Raji (cell line): Measurements from ENCODE around the gene MPPED1.

Source experiments
- POLR2A ChIP-seq: IDR thresholded peaks from 2 replicates; pipeline ENCODE4 v1.6.1; 2011; ENCODE audit warnings: low read depth, low read length, control low read depth; ENCODE audit not compliant: insufficient read depth

Gene MPPED1

DNA sequence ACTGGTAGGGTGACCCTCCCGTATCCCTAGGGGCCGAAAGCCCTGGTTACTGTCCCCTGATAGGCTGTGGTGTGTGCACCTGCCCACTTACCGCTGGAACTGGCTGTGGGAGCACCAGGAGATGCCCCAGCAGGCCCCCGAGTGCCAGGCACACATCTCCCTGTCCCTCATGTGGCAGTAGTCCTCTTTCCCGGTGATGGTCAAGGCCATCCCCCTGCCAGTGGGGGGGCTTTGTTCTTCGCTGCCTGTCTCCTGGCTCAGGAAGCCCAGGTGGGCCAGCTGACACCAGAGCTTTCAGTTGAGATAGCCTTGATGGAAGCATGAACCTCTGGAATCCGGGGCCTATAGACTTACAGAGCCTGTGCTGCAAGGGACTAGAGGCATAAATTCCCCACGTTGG lies 100.5 kb downstream of the MPPED1 start:
- no peak for TF ChIP-seq POLR2A

DNA sequence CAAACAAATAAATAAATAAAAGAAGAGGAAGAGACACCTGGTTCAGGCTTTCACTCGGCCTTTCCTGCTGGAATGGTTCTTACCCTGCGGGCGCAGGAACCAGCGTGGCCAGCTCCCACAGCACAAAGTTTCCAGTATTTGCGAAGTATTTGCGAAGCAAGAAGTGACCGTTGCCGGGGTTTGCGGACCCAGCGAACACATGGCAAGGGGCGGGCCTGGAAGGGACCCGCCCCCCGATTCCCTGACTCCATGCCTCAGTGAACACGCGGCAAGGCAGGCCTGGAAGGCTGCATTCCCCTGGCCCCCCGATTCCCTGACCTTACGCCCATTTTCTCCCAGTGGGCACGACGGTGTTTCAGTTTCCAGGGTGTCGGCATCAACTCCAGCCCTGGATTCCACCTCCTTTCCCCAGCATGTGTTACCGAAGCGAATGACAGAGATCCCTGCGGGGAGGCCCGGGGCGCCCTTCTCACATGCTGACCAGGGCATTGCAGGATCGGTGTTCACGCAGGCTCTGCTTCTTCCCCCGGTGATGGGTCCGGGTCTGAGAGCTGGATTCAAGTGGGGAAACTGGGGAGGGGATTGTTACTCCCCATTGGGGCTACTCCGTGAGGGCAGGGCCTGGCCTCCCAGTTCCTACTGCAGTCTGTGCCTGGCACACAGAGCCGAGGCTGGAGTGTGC lies 102.8 kb downstream of the MPPED1 start:
- TF ChIP-seq POLR2A: no peak

DNA sequence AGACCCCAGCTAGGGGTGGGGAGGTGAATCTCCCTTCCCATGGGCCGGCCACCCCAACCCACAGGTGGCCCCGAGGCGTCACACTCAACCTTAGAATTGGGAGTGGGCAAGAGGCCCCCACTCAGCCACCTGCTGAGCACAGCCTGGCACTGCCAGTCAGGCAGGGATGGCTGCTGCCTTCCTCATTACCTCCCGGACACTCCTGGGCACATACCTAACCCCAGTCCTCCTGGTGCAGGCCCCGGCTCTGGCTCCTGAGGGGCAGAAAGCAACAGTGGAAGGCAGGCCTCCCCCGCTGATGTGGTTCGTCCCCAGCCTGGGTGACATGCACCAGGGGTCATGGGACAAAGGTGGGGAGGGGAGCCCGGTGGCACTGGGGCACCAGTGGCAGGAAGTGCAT lies 103.6 kb downstream of the MPPED1 start:
- TF ChIP-seq POLR2A: no peak

DNA sequence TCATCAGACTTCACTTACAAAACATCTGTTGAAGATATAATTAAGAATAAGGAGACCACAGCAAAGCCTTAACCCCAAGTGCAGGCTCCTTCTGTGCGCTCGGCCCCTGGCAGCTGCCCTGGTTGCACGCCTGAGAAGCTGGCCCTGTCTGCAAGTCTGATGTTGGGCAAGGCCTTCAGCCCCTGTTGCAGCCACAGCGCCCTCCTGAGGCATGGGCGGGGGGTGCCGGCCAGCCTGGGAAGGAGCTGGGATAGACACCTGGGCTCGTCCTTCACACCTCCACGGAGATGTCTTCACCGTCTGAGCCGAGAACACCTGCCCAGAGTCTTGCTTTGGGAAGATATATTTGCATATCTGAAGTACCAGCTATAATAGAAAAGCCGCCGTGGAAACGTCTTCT lies 104.1 kb downstream of the MPPED1 start:
- TF ChIP-seq POLR2A: no peak

DNA sequence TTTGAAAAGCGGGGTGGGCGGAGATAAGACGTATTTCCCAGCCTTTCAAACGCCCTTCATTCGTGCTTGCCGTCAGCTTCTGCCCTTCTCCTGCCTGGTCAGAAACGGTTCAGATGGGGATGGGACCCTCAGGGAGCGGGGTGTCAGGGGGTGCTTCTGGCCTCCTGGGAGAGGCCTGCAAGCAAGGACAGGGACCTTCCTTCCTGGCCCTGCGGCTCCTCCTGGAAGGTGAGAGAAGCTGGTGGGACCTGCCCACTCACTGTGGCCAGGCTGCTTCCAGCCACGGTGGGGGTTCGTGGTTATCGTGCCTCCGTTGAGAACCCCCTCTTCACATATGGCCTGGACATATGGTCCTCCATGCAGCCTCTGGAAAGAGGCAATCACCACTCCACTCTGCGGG lies 104.6 kb downstream of the MPPED1 start:
- no peak for TF ChIP-seq POLR2A

DNA sequence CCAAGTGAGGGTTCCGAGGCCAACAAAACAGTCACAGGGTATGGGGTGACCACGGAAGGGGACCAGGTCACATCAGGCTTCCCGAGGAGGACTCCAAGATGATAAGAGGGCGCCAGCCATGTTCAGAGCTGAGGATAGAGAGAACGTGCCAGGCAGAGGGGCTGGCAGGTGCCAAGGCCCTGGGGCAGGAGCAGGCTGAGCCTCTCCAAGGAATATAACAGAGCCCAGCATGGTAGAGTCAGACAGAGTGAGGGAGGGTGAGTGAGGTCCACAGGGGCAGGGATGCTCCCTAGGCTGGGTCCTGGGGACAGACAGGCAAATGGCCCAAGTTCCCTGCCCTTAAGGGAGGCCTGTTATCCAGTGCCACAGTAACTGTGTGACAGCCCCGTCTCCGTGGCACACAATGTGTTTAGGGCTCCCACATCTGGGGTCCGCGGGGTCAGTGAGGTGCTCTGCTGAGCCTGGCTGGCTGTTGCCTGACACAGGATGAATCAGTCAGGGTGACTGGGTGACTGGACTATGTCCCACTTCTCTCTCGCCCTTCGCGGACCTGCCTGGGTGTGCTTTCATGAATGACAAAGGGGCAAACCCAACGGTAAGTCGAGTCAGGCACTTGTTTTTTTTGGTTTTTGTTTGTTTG lies 105.3 kb downstream of the MPPED1 start:
- TF ChIP-seq POLR2A: no peak

DNA sequence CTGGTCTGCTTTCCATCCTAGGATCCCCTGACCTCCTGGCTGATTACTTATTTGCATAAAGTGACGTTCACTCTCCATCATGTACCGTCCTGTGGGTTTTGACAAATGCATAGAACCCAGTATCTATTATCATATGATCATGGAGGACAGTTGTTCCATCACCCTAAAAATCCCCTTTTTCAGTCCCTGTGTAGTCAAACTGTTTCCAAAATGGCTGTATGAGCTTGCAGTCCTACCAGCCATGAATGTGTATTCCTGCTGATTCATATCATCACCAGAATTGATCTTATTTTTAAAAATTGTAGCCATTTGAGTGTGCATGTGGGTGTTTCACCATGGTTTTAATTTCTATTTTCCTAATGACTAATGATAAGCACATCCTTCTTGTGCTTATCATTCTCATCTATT lies 108.8 kb downstream of the MPPED1 start:
- no peak for TF ChIP-seq POLR2A

DNA sequence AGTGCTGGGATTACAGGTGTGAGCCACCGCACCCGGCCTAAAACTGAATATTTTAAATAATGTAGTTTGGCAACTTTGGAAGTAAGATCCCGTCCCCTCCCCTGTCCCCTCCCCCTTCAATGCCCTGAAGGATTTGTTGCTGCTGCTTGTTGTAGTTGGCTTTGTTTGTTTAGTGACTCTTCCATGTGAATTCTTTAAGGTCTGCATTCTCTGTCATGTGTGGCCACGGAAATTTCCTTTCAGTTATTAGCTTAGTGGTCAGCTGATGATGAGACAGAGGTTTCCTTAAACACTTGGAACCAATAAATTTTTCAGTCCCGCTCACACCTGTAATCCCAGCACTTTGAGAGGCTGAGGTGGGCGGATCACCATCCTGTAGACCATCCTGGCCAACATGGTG lies 109.9 kb downstream of the MPPED1 start:
- no peak for TF ChIP-seq POLR2A

DNA sequence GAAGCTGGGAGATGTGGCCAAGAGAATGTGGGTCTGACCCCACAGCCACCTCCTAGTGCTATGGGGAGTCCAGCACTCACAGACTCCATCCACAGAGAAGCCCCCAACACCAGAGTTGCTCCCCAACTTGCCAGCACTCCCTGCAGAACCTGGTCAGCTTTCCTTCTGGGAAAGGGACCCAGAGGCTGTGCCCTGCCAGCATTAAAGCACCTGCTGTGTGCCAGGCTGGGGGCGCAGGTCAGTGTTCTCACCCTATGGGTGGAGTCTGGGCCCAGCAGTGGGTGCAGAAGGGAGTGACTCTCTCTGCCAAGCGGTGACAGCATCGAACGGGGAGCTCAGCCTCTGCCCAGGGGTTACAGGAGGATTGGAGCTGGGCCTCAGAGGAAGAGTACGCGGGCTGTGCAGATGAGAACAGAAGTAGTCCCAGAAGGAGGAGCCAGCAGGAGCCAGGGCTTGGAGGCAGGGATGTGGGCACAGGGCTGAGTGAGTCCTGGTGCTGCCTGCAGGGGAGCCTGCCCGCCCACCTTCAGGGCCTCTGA lies 114.4 kb downstream of the MPPED1 start:
- TF ChIP-seq POLR2A: no peak

DNA sequence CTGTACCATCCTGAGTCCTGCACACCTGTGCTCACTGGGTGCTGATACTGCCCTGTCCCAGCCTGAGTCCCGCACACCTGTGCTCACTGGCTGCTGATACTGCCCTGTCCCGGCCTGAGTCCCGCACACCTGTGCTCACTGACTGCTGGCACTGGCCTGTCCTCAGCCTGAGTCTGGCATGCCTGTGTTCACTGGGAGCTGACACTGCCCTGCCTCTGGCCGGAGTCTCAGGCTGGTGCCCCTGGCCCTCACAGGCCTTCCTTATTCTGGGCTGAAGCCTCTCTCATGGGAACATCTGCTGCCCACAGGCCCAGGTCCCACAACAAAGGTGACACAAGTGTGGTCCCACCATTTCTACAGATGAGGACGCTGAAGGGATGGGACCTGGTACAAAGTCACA lies 115.1 kb downstream of the MPPED1 start:
- TF ChIP-seq POLR2A: no peak

DNA sequence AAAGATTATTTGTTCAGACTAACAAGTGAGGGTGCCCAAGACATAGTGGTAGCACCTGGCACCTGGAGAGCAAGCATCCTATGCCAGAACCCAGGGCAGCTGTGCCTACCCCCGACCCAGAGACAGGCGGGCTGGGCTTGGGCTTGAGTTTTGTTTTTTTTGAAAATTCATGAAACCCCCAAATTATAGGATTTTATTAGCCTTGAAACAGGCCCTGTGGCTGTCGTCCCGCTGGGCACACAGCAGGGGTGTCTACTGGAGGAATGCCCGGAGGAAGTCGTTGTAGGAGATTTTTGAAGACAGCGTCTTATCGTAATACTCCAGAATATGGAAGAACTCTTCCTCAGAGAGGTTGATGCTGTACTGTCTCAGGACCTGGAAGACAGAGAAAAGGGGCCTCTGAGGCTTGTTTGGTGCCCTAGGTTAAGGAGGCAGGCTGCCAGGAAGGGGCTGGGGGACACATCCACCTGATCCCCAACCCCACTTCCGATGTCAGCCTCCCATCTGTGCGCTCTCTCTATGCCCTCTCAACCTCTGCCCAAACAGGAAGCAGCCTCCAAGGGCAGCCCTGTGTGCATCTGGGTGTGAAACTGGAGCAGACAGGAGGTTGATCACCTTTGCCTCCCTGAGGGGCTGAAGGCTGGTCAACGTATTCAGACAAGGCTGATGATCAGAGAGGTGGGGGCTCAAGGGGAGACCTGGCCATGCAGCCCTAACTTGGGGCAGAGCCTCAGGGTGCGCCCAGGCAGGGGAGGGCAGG lies 117.0 kb downstream of the MPPED1 start:
- no peak for TF ChIP-seq POLR2A

DNA sequence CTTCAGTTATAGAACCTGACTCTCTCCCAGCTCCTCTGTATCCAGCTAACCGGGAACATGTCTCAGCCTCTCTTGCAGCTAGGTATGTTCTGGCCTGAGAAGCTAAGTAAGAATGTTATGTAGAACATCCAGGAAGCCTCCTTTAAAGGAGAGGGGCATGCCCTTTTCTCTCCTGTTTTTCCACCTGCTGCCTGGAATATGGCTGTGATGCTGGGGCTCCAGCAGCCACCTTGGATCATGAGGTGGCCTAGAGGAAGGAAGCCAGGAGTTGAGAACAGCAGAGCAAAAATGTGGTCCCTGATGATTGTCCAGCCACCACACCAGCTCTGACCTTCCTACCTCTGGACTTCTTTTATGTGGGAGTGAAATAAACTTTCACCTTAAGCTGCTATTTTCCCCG lies 117.6 kb downstream of the MPPED1 start:
- no peak for TF ChIP-seq POLR2A

DNA sequence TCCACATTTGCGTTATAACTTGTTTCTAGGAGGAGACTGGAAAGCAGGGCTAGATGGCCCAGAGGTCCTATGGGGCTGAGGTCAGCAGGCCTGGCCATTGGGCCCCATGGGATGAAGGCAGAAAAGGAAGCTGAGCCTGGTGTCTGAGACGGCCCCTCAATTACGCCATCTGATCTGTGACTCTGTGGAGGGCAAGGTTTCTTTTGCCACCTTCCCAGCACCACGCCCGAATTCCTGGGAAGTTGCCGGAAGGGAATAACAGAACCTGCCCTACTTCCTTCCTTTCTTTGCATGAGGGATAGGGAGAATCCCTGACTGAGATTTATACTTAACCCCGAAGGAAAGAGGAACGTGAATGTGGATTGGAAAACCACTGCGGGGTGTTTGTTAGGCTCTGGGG lies 118.1 kb downstream of the MPPED1 start:
- TF ChIP-seq POLR2A: no peak

DNA sequence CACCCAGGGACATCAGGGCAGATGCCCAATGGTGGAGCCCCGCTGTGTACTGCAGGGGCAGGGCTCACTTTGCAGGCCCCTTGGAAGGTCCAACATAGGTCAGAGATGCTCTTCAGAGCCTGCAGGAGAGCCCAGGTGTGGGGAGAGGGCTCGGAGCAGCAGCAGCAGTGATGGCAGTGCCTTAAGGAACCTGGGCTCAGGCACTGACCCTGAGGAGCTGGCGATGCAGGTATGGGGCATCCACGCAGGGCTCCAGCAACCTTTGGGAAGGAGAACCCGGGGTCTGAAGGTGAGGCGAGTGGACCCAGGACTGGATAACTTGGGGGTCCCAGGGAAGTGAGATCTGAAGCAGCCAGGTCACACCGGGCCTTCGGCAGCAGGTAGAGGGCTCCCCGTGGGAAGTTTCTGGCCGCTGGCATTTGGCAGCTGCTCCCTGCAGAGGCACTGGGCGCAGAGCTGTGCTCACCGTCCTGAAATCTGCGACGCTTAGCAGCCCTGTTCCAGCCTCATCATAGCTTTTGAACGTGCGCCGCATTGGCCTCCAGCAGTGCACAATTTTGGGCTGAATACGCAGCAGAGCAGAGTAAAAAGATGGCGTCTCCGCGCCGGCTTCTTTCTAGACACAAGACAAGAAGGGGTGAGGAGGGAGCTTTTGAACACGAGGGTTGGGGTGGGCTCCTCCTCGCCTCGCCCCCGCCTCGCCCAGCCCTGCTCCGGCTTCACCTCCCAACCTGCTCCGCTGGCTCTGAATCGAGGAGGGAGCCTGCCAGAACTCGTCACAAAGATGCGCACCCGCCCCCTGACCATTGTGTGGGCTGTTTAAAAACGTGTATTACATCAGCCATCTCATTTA lies 118.8 kb downstream of the MPPED1 start:
- TF ChIP-seq POLR2A: no peak

DNA sequence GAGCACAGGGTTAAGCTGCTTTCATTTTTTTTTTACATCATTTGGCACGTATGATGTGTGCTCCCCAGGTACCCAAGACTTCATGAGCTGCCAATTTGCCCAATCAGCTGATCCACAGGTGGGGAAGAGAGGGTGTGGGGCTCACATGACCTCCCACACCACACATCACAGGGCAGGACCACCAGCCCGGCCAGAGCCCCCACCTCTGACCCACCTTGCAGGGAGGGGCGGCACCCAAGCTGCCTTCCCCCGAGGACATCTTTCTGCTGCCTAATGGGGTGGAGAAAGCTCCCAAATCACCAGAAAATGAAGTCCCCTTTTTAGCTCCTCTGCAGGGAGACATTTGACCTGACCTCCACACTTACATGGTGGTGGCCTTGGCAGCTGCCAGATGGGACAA lies 119.8 kb downstream of the MPPED1 start:
- TF ChIP-seq POLR2A: no peak
